GM18867 (cell line): ENCODE data around the gene ZNF587.
A peak's percentile ranks its signal among the peaks of the same experiment; 100 is the strongest.
"Not testable (repeated sequence)": the region's sequence is repeated elsewhere in the genome, so short reads cannot be mapped to it uniquely, and the experiment has no call there.

ENCODE experiments used
- ATAC-seq: cut with Tn5 transposase; IDR thresholded peaks from one replicate; pipeline ENCODE4 v1.9.1; 2021; ENCODE audit warnings: mild to moderate bottlenecking, moderate library complexity; ENCODE audit not compliant: unreplicated experiment

Gene ZNF587

GRCh38 chr19:57849666-57850473, at the start of gene ZNF587:
ZNF587 (plus strand) TSS chr19:57849859; CDS start chr19:57850039, 180 bp downstream.
- peak; percentile 96 for ATAC-seq

DNA sequence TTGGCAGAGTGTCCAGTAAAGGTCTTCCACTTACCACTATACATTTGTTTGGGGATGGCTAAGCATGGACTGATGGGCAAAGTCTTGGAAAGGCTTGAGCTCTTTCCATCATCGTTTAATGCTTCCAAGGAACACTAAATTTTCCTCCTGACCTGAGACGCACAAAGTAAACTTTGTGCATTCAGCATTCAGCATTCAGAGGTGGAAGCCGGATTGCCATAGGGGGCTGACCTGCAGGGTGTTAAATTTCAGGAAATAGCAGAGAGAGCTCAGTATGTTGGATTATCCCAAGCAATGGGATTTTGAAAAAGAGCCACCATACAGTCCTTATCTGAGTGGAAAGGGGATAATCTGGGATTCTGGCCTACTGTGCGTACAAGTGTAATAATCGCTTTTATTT, 49.0 kb upstream of the ZNF587 start:
- no peak for ATAC-seq

- no peak for ATAC-seq
Measured at GRCh38 chr19:57802269-57802668, 47.4 kb upstream of the ZNF587 start.

GRCh38 chr19:57803265-57803593, 46.4 kb upstream of the ZNF587 start:
- ATAC-seq: no peak

DNA sequence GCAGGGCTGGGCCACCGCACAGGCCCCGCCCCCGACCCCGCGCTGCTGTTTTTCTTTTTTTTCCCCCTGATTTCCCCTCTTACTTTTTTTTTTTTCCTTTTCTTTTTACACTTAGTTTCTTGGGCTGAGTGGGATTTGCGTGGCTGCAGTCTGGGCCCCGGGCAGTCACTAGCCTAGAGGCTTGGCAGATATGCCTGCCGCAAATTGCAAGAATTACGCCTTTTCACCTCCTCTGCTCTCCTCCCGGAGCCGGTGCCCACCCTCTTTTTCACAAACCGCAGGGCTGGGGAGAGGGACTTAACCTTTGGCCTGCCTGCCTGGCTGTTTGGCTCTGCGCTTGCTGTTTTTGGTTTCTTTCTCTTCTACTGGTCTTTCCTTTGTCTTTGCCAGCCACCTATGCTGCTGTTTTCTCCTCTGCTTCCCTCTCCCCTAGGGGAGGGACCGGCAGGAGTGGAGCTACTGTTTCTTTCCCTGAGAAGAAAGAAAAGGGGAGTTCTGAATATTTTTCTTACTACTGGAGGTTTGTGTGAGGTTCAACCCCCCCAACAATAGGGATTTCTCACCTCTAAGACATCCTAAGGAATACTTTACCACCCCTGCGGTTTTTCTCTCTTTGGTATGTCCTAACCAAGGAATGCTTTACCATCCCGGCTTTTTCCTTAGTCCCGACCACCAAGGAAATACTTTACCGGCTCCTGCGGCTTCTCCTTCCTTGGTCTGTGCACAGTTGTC, 45.9 kb upstream of the ZNF587 start:
- ATAC-seq: no peak

- ATAC-seq: no peak
Measured at GRCh38 chr19:57807541-57807940, 42.1 kb upstream of the ZNF587 start.

- ATAC-seq: not testable (repeated sequence)
Measured at GRCh38 chr19:57810410-57811295, 39.0 kb upstream of the ZNF587 start.

- no peak for ATAC-seq
Measured at GRCh38 chr19:57812226-57812625, 37.4 kb upstream of the ZNF587 start.

DNA sequence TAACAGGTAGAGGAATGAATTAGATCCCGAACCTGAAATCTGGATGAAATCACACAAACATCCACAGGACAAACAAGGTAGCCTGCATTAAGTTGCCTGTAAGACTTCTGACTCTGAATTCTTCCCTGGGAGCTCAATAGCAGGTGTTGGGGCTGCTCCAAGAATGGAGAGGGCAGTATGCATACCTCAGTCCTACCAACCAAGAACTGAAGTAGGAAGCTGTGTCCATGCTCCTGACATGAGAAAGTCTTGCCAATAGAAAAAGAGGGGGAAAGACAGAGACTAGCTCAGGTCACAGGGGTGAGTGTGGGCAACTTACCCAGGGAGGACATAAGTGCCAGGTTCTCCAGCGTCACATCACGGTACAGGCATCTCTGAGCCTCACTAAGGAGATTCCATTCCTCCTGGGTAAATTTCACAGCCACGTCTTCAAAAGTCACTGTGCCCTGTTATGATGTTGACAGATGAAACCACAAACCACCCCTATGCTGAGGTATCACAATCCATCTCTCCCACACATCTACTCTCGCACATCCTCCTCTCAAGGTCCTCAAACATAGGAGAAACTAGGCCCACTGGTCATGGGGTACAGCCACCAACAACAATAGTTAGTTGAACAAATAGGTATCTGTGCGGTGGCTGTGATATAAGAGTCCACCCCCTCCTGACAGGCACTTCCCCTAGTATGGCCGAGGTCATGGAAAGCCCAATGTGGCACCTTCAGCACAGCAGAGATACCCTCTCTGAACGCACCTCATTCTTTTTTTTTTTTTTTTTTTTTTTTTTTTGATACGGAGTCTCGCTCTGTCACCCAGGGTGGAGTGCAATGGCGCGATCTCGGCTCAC, 36.5 kb upstream of the ZNF587 start:
- ATAC-seq: not testable (repeated sequence)

GRCh38 chr19:57813919-57814504, 35.6 kb upstream of the ZNF587 start:
- ATAC-seq: no peak

GRCh38 chr19:57814505-57815246, 35.0 kb upstream of the ZNF587 start, which contains the start of gene ZNF552:
ZNF552 (minus strand) TSS chr19:57814913; CDS start chr19:57814743, 170 bp downstream.
- ATAC-seq: peak; percentile 80

GRCh38 chr19:57815247-57816075, 34.2 kb upstream of the ZNF587 start:
- ATAC-seq: no peak

GRCh38 chr19:57816652-57817051, 33.0 kb upstream of the ZNF587 start:
- no peak for ATAC-seq

DNA sequence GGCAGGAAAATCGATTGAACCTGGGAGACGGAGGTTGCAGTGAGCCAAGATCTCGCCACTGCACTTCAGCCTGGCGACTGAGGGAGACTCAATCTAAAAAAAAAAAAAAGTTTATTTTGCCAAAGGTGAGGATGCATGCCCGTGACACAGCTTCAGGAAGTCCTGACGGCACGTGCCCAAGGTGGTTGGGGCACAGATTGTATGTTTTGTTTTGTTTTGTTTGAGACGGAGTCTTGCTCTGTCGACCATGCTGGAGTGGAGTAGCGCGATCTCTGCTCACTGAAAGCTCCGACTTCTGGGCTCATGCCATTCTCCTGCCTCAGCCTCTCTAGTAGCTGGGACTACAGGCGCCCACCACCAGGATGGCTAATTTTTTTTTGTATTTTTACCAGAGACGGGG, 31.7 kb upstream of the ZNF587 start:
- ATAC-seq: no peak

GRCh38 chr19:57818378-57818777, 31.3 kb upstream of the ZNF587 start:
- ATAC-seq: no peak

DNA sequence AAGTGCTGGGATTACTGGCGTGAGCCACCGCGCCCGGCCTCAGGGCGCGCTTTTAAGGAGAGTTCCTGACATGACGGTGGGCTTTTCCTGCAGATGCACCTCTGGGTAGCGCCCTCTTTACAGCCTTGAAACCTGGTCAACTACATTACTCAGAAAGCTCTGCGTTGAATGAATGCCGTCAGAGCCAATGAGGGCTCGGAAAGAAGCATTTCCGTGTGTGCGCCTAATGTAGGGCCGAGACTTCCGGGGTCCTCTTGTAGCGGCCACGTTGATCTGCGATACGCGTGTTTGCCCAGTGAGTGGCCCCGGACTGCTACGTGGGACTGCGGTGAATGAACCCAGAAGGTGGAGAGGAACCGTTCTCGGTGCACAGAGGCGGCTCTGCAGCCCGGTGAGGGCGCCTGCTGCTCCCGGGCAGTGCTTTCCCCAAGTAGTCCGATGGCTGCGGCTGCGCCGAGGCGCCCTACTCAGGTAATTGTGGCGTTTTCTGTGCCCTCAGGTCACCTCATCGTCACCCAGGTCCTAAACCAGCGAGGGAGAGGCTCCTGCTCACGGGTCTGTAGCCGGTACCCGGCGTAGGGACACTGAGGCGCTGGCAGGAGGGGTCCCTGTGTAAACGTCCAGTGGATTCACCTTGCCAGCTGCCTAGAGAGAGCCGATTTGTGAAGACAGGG, 30.0 kb upstream of the ZNF587 start:
- ATAC-seq: peak; percentile 87

DNA sequence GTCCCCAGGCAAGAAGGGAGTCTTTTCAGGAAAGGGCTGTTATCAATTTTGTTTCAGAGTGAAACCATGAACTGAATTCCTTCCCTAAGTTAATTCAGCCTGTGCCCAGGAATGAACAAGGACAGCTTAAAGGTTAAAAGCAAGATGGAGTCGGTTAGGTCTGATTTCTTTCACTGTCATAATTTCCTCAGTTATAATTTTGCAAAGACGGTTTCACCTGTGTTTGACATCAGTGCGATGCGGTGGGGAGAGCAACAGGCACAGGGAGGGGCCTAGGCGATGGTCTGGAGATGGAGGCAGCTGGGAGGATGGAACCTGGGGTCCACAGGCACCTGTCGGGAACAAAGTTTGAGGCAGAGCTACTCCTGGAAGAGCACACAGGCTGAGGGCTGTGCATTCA, 29.1 kb upstream of the ZNF587 start:
- ATAC-seq: no peak

DNA sequence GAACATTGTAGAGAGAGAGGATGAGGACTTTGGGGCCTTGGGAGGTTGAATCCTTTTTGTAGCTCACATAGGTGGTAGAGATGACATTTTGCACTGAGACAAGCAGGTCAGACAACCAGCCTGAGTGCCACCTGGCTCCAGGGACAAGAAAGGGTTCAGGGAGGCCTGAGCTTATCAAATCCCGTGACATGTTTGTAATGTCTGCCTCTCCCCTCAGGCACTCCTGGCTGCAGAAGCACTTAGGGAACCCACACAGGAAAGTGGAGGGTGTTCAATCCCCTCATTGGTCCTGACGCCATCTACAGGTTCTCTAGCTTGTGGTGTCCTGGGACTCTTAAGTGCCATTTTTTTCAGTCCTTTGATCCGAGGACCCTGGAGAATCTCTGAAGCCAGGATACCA, 28.6 kb upstream of the ZNF587 start:
- ATAC-seq: not testable (repeated sequence)
